Activated naive CD8-positive, alpha-beta T cell treated with anti-CD3 and anti-CD28 coated beads for 36 hours (primary cell): ENCODE measurements around the gene CNOT6. TPM values are rescaled to one million over a fixed set of nuclear protein-coding genes. Genes with fewer than 3 reads are reported as not detected.

Experiments
- DNase-seq: peaks from one replicate; pipeline ENCODE4 v3.0.0; 2021
- H3K27ac Mint-ChIP-seq: one replicate; pipeline ENCODE4 v1.8.0; 2022; ENCODE audit warnings: mild to moderate bottlenecking, moderate library complexity, mixed read lengths
- H3K27me3 Mint-ChIP-seq: one replicate; pipeline ENCODE4 v1.8.0; 2022; ENCODE audit warnings: mild to moderate bottlenecking, mixed read lengths
- H3K36me3 Mint-ChIP-seq: one replicate; pipeline ENCODE4 v1.8.0; 2021; ENCODE audit warnings: mild to moderate bottlenecking, mixed read lengths
- H3K4me1 Mint-ChIP-seq: one replicate; pipeline ENCODE4 v1.8.0; 2021; ENCODE audit warnings: mixed read lengths
- H3K4me3 Mint-ChIP-seq: one replicate; pipeline ENCODE4 v1.8.0; 2022; ENCODE audit warnings: mild to moderate bottlenecking, moderate library complexity, mixed read lengths
- H3K9me3 Mint-ChIP-seq: one replicate; pipeline ENCODE4 v1.8.0; 2022; ENCODE audit warnings: mixed read lengths
- total RNA-seq, 2 experiments: library from RNA; stranded (reverse); gene quantifications; one replicate each; pipeline ENCODE4 v1.2.3, GENCODE V29; 2021

Gene CNOT6
- total RNA-seq, 2 experiments from 2014 or later: 35.4 to 37.5 TPM

GRCh38 chr5:180603076-180603594, 109.0 kb downstream of the CNOT6 start:
- peaks cover 10% of the 10 kb centered on the region for H3K4me1 Mint-ChIP-seq
- DNase-seq: no peak
- H3K27me3 Mint-ChIP-seq: no peaks in the 10 kb centered on the region
- no peak overlapping the region for H3K27ac Mint-ChIP-seq
- H3K36me3 Mint-ChIP-seq: no peaks in the 10 kb centered on the region
- no peak overlapping the region for H3K4me3 Mint-ChIP-seq
- H3K9me3 Mint-ChIP-seq: no peaks in the 10 kb centered on the region

GRCh38 chr5:180604271-180604670, 110.1 kb downstream of the CNOT6 start:
- H3K9me3 Mint-ChIP-seq: no peaks in the 10 kb centered on the region
- peaks cover 10% of the 10 kb centered on the region for H3K4me1 Mint-ChIP-seq
- H3K36me3 Mint-ChIP-seq: no peaks in the 10 kb centered on the region
- no peaks in the 10 kb centered on the region for H3K27me3 Mint-ChIP-seq
- no peak overlapping the region for H3K4me3 Mint-ChIP-seq
- no peak overlapping the region for H3K27ac Mint-ChIP-seq
- no peak for DNase-seq

- no peaks in the 10 kb centered on the region for H3K9me3 Mint-ChIP-seq
Measured at GRCh38 chr5:180605554-180606214, 111.5 kb downstream of the CNOT6 start.

GRCh38 chr5:180606215-180606785, 112.1 kb downstream of the CNOT6 start:
- Mint-ChIP-seq H3K27me3 (no peaks in the 10 kb centered on the region), H3K4me3 (no peak overlapping the region), H3K36me3 (no peaks in the 10 kb centered on the region), H3K9me3 (no peaks in the 10 kb centered on the region), H3K4me1 (peaks cover 10% of the 10 kb centered on the region), H3K27ac (no peak overlapping the region)
- DNase-seq: no peak

More at GRCh38 chr5:180605554-180606214, 111.5 kb downstream of the CNOT6 start:
- Mint-ChIP-seq H3K4me1 (peaks cover 10% of the 10 kb centered on the region), H3K27ac (no peak overlapping the region), H3K36me3 (no peaks in the 10 kb centered on the region), H3K27me3 (no peaks in the 10 kb centered on the region), H3K4me3 (no peak overlapping the region)
- peak; percentile 56 for DNase-seq

GRCh38 chr5:180607861-180608571, 113.8 kb downstream of the CNOT6 start:
- no peaks in the 10 kb centered on the region for H3K36me3 Mint-ChIP-seq
- no peak for DNase-seq
- H3K4me1 Mint-ChIP-seq: peaks cover 11% of the 10 kb centered on the region
- no peak overlapping the region for H3K4me3 Mint-ChIP-seq
- no peaks in the 10 kb centered on the region for H3K9me3 Mint-ChIP-seq
- H3K27ac Mint-ChIP-seq: no peak overlapping the region
- no peaks in the 10 kb centered on the region for H3K27me3 Mint-ChIP-seq

- H3K27me3 Mint-ChIP-seq: no peaks in the 10 kb centered on the region
- no peaks in the 10 kb centered on the region for H3K36me3 Mint-ChIP-seq
- H3K4me3 Mint-ChIP-seq: no peak overlapping the region
- peaks cover 11% of the 10 kb centered on the region for H3K4me1 Mint-ChIP-seq
- H3K9me3 Mint-ChIP-seq: no peaks in the 10 kb centered on the region
- H3K27ac Mint-ChIP-seq: no peak overlapping the region
- DNase-seq: no peak
Measured at GRCh38 chr5:180608572-180609310, 114.6 kb downstream of the CNOT6 start.

- Mint-ChIP-seq H3K36me3 (no peaks in the 10 kb centered on the region), H3K27me3 (no peaks in the 10 kb centered on the region), H3K4me3 (no peak overlapping the region), H3K4me1 (peaks cover 11% of the 10 kb centered on the region), H3K27ac (no peak overlapping the region), H3K9me3 (no peaks in the 10 kb centered on the region)
- no peak for DNase-seq
Measured at GRCh38 chr5:180609386-180609785, 115.2 kb downstream of the CNOT6 start.

- Mint-ChIP-seq H3K4me3 (no peak overlapping the region), H3K9me3 (no peaks in the 10 kb centered on the region), H3K4me1 (peaks cover 11% of the 10 kb centered on the region), H3K36me3 (no peaks in the 10 kb centered on the region), H3K27me3 (no peaks in the 10 kb centered on the region), H3K27ac (no peak overlapping the region)
- DNase-seq: no peak
Measured at GRCh38 chr5:180609817-180610550, 115.8 kb downstream of the CNOT6 start.

- Mint-ChIP-seq H3K4me1 (peaks cover 2% of the 10 kb centered on the region), H3K9me3 (no peaks in the 10 kb centered on the region), H3K27me3 (no peaks in the 10 kb centered on the region), H3K27ac (no peak overlapping the region), H3K4me3 (no peak overlapping the region), H3K36me3 (peaks cover under 1% of the 10 kb centered on the region)
- DNase-seq: no peak
Measured at GRCh38 chr5:180611140-180611850, 117.1 kb downstream of the CNOT6 start.

GRCh38 chr5:180612683-180613082, 118.5 kb downstream of the CNOT6 start:
- H3K27ac Mint-ChIP-seq: no peak overlapping the region
- H3K27me3 Mint-ChIP-seq: no peaks in the 10 kb centered on the region
- H3K4me3 Mint-ChIP-seq: no peak overlapping the region
- no peak for DNase-seq
- peaks cover 2% of the 10 kb centered on the region for H3K4me1 Mint-ChIP-seq
- H3K36me3 Mint-ChIP-seq: peaks cover 2% of the 10 kb centered on the region
- H3K9me3 Mint-ChIP-seq: no peaks in the 10 kb centered on the region

- H3K4me1 Mint-ChIP-seq: peaks cover 2% of the 10 kb centered on the region
- H3K9me3 Mint-ChIP-seq: no peaks in the 10 kb centered on the region
- no peak overlapping the region for H3K4me3 Mint-ChIP-seq
- no peaks in the 10 kb centered on the region for H3K27me3 Mint-ChIP-seq
- no peak for DNase-seq
- H3K27ac Mint-ChIP-seq: no peak overlapping the region
- H3K36me3 Mint-ChIP-seq: peaks cover 2% of the 10 kb centered on the region
Measured at GRCh38 chr5:180613188-180613813, 119.1 kb downstream of the CNOT6 start.

GRCh38 chr5:180613814-180614188, 119.6 kb downstream of the CNOT6 start:
- Mint-ChIP-seq H3K4me1 (peaks cover 2% of the 10 kb centered on the region), H3K4me3 (no peak overlapping the region)

GRCh38 chr5:180618487-180618828, 124.3 kb downstream of the CNOT6 start:
- DNase-seq: no peak
- no peaks in the 10 kb centered on the region for H3K27me3 Mint-ChIP-seq
- H3K27ac Mint-ChIP-seq: no peak overlapping the region
- peaks cover 4% of the 10 kb centered on the region for H3K4me1 Mint-ChIP-seq
- peaks cover 2% of the 10 kb centered on the region for H3K36me3 Mint-ChIP-seq
- no peaks in the 10 kb centered on the region for H3K9me3 Mint-ChIP-seq
- H3K4me3 Mint-ChIP-seq: peak overlapping the region; percentile 60

More at GRCh38 chr5:180613814-180614188, 119.6 kb downstream of the CNOT6 start:
- H3K27me3 Mint-ChIP-seq: no peaks in the 10 kb centered on the region
- H3K36me3 Mint-ChIP-seq: peaks cover 2% of the 10 kb centered on the region
- H3K9me3 Mint-ChIP-seq: no peaks in the 10 kb centered on the region
- DNase-seq: no peak
- no peak overlapping the region for H3K27ac Mint-ChIP-seq
